Spleen (tissue), 11 donors: ENCODE results near the gene PTPRN2. TPM values are rescaled to one million over a fixed set of nuclear protein-coding genes. Genes with fewer than 3 reads are reported as not detected.

Source experiments
- DNase-seq: peaks from one replicate; pipeline ENCODE4 v3.0.0-alpha.2; 2020
- H3K27ac ChIP-seq, 8 donors: fragments of 200-600 bp; sonication (generic) in 7 of 8; 1 replicate in 4 of 8; 2 replicates in 4 of 8; pipeline versions ENCODE4 v1.5.0 to v1.8.0; 2016 to 2021; ENCODE audit warnings: inconsistent platforms in 4 of 8, mild to moderate bottlenecking in 4 of 8, moderate library complexity in 1 of 8
- H3K27me3 ChIP-seq, 7 donors: fragments of 200-600 bp; sonication (generic) in 6 of 7; replicated peaks in 1 of 7; 1 replicate in 4 of 7; 2 replicates in 3 of 7; pipeline versions ENCODE4 v1.5.0 to v1.8.0; 2016 to 2021; ENCODE audit warnings: inconsistent platforms in 3 of 7, mild to moderate bottlenecking in 1 of 7
- H3K36me3 ChIP-seq, 6 donors: fragments of 200-600 bp; sonication (generic) in 5 of 6; 1 replicate in 4 of 6; 2 replicates in 2 of 6; pipeline versions ENCODE4 v1.5.0 to v1.8.0; 2016 to 2021; ENCODE audit warnings: inconsistent platforms in 2 of 6
- H3K4me1 ChIP-seq, 6 donors: fragments of 200-600 bp; sonication (generic) in 5 of 6; 1 replicate in 3 of 6; 2 replicates in 3 of 6; pipeline versions ENCODE4 v1.5.0 to v1.8.0; 2016 to 2021; ENCODE audit warnings: inconsistent platforms in 3 of 6
- H3K4me3 ChIP-seq, 8 donors: fragments of 200-600 bp; sonication (generic) in 7 of 8; 1 replicate in 4 of 8; 2 replicates in 4 of 8; pipeline versions ENCODE4 v1.5.0 to v1.8.0; 2016 to 2021; ENCODE audit warnings: inconsistent platforms in 4 of 8, mild to moderate bottlenecking in 4 of 8, moderate library complexity in 2 of 8
- H3K9me3 ChIP-seq, 8 donors: fragments of 200-600 bp; sonication (generic) in 7 of 8; 1 replicate in 4 of 8; 2 replicates in 4 of 8; pipeline versions ENCODE4 v1.5.0 to v1.8.0; 2016 to 2021; ENCODE audit warnings: inconsistent platforms in 4 of 8
- CTCF ChIP-seq, 11 experiments: fragments of 200-600 bp in 7 of 11; fragments of 450-650 bp in 4 of 11; sonication (generic) in 4 of 11; IDR thresholded peaks in 8 of 11; conservative IDR thresholded peaks in 3 of 11; 1 replicate in 7 of 11; 2 replicates in 4 of 11; pipeline versions ENCODE4 v1.4.0 to v1.8.0; 2016 to 2021; ENCODE audit warnings: antibody characterized with exemption in 11 of 11, inconsistent platforms in 4 of 11, mild to moderate bottlenecking in 1 of 11
- POLR2A ChIP-seq, 3 donors: fragments of 450-650 bp; IDR thresholded peaks; one replicate each; pipeline ENCODE4 v1.5.1; 2017; ENCODE audit warnings: antibody characterized with exemption in 3 of 3, mild to moderate bottlenecking in 1 of 3
- POLR2AphosphoS5 ChIP-seq, 3 donors: sonication (generic); formaldehyde crosslinking; IDR thresholded peaks; one replicate each; pipeline ENCODE4 v1.5.1; 2017; ENCODE audit warnings: antibody characterized with exemption in 3 of 3
- WGBS, 5 donors: extraction: QIAGEN DNeasy Blood & Tissue Kit in 3 of 5; methylation state at CpG; one replicate each; pipeline versions ENCODE4 v1.1.5 to v1.1.7; 2013 to 2018; 5-methylcytosine and 5-hydroxymethylcytosine counted together
- intact Hi-C: fragments of 100-400 bp; cut with DNase I; formaldehyde crosslinking; loops from one replicate; pipeline ENCODE4 v1.15.0; 2023; ENCODE audit warnings: low total_unique reads
- polyA plus RNA-seq, 3 donors: library from polyadenylated mRNA; stranded (reverse); fragments of 200-250 nt; gene quantifications; one replicate each; pipeline ENCODE4 v1.2.1, GENCODE V29; 2013
- total RNA-seq, 7 donors: library from RNA; depleted of rRNA in 3 of 7; stranded (reverse); fragments of >200 nt in 3 of 7; fragmentation: NEBNext Ultra II Directional in 4 of 7; extraction: Animal tissue kit (Norgen Biotek cat#: 25700) in 4 of 7; gene quantifications; one replicate each; pipeline versions ENCODE4 v1.1.0 to v1.2.1, GENCODE V29; 2016 to 2021
- donor health status: healthy with polysubstance abuse.
- donor health status: DM: no; HTN: no; CAD: no; lungs with moderate emphysema.
- donor health status: DM: no; HTN: no; CAD: no.
- donor health status: Bipolar disorder and iron deficiency.
- donor health status: healthy.
- donor health status: DM: no; HTN: no; CAD: no.
- donor health status: DM: yes; HTN: yes; CAD: no.

The PTPRN2 gene
- total and polyA plus RNA-seq, 10 donors = 7.0 to 22.8 (median 16.8) TPM

- Histone ChIP-seq H3K27ac (no peak overlapping the region), H3K4me1 (no peaks in the 10 kb centered on the region), H3K4me3 (no peak overlapping the region), H3K9me3 (no peaks in the 10 kb centered on the region), H3K36me3 (no peaks in the 10 kb centered on the region), H3K27me3 (peaks cover 0 to 46% (median 0%) of the 10 kb centered on the region in 7 donors)
- TF ChIP-seq POLR2AphosphoS5 (IDR thresholded peaks at IDR 0.05) (no peak), CTCF (IDR thresholded peaks at IDR 0.05 in 8 of 11, conservative IDR thresholded peaks at IDR 0.05 in 3 of 11) (no peak), POLR2A (IDR thresholded peaks at IDR 0.05) (no peak)
- DNase-seq = no peak
- WGBS, 5 donors = 20 to 30% (median 22%) methylated on average over 11 of the region's 11 CpGs
- intact Hi-C loops = no loop called here
Measured at GRCh38 chr7:157738066-157738460, 849.6 kb downstream of the PTPRN2 start.

GRCh38 chr7:157737151-157738065 lies 850.2 kb downstream of the PTPRN2 start:
- WGBS, 5 donors = 81 to 85% (median 83%) methylated on average over 24 to 36 of the region's 36 CpGs
- H3K36me3 ChIP-seq = no peaks in the 10 kb centered on the region
- peaks cover 0 to 46% (median 0%) of the 10 kb centered on the region in 7 donors for H3K27me3 ChIP-seq
- no peak overlapping the region for H3K27ac ChIP-seq
- intact Hi-C loops = no loop called here
- H3K4me3 ChIP-seq = no peak overlapping the region
- TF ChIP-seq POLR2A (IDR thresholded peaks at IDR 0.05) (no peak), POLR2AphosphoS5 (IDR thresholded peaks at IDR 0.05) (no peak), CTCF (IDR thresholded peaks at IDR 0.05 in 8 of 11, conservative IDR thresholded peaks at IDR 0.05 in 3 of 11) (no peak)
- H3K9me3 ChIP-seq = no peaks in the 10 kb centered on the region
- no peak for DNase-seq
- H3K4me1 ChIP-seq = no peaks in the 10 kb centered on the region

- peaks cover 0 to 46% (median 0%) of the 10 kb centered on the region in 7 donors for H3K27me3 ChIP-seq
- H3K4me1 ChIP-seq = no peaks in the 10 kb centered on the region
- no peak for DNase-seq
- no peak overlapping the region for H3K4me3 ChIP-seq
- no peak for TF ChIP-seq CTCF (IDR thresholded peaks at IDR 0.05 in 8 of 11, conservative IDR thresholded peaks at IDR 0.05 in 3 of 11)
- no peak for TF ChIP-seq POLR2AphosphoS5 (IDR thresholded peaks at IDR 0.05)
- TF ChIP-seq POLR2A (IDR thresholded peaks at IDR 0.05) = no peak
- H3K27ac ChIP-seq = no peak overlapping the region
- no peaks in the 10 kb centered on the region for H3K36me3 ChIP-seq
- 78 to 88% (median 85%) methylated on average over 14 of the region's 14 CpGs for WGBS, 5 donors
- no peaks in the 10 kb centered on the region for H3K9me3 ChIP-seq
- intact Hi-C loops = no loop called here
Measured at GRCh38 chr7:157736341-157736740, 851.3 kb downstream of the PTPRN2 start.

GRCh38 chr7:157735826-157736225 lies 851.8 kb downstream of the PTPRN2 start:
- no peak for DNase-seq
- no peaks in the 10 kb centered on the region for H3K36me3 ChIP-seq
- H3K4me1 ChIP-seq = no peaks in the 10 kb centered on the region
- intact Hi-C loops = no loop called here
- TF ChIP-seq POLR2A (IDR thresholded peaks at IDR 0.05) = no peak
- no peak for TF ChIP-seq CTCF (IDR thresholded peaks at IDR 0.05 in 8 of 11, conservative IDR thresholded peaks at IDR 0.05 in 3 of 11)
- TF ChIP-seq POLR2AphosphoS5 (IDR thresholded peaks at IDR 0.05) = no peak
- peaks cover 0 to 41% (median 0%) of the 10 kb centered on the region in 7 donors for H3K27me3 ChIP-seq
- no peak overlapping the region for H3K4me3 ChIP-seq
- no peak overlapping the region for H3K27ac ChIP-seq
- 88 to 94% (median 91%) methylated on average over 4 to 14 of the region's 14 CpGs for WGBS, 5 donors
- no peaks in the 10 kb centered on the region for H3K9me3 ChIP-seq
